Fibroblast of lung (primary cell): ENCODE measurements around the gene ARHGAP12.

ENCODE experiments used
- CTCF ChIP-seq, 2 donors: IDR thresholded peaks in 1 of 2; conservative IDR thresholded peaks in 1 of 2; 1 replicate in 1 of 2; 2 replicates in 1 of 2; pipeline ENCODE4 v1.5.1; 2011 to 2012; ENCODE audit warnings: low read length in 2 of 2, control low read depth in 1 of 2, inconsistent platforms in 1 of 2, low read depth in 1 of 2, mild to moderate bottlenecking in 1 of 2
- EZH2 ChIP-seq: IDR thresholded peaks from 2 replicates; pipeline ENCODE4 v1.5.1; 2012; ENCODE audit warnings: low read length, control low read depth, mild to moderate bottlenecking; ENCODE audit errors: missing control alignments

GRCh38 chr10:31853629-31854028 lies 75.0 kb downstream of the ARHGAP12 start:
- TF ChIP-seq CTCF (conservative IDR thresholded peaks at IDR 0.05 in 1 of 2, IDR thresholded peaks at IDR 0.05 in 1 of 2; ENCODE audit: low read depth in 1 of 2, low read length in 2 of 2) (no peak), EZH2 (no peak)
